Activated CD8-positive, alpha-beta memory T cell treated with anti-CD3 and anti-CD28 coated beads, Interleukin-2, amount 50 U/mL, for 4 hours (primary cell): ENCODE data around the gene PADI3.

Experiments
- DNase-seq: peaks from one replicate; pipeline ENCODE4 v3.0.0-alpha.2; 2020

Gene PADI3

GRCh38 chr1:17248781-17249180 lies at the start of gene PADI3:
PADI3 (plus strand) TSS chr1:17249098; CDS start chr1:17249138, 40 bp downstream.
- no peak for DNase-seq

GRCh38 chr1:17199267-17200044 lies 49.4 kb upstream of the PADI3 start:
- DNase-seq = no peak

DNA sequence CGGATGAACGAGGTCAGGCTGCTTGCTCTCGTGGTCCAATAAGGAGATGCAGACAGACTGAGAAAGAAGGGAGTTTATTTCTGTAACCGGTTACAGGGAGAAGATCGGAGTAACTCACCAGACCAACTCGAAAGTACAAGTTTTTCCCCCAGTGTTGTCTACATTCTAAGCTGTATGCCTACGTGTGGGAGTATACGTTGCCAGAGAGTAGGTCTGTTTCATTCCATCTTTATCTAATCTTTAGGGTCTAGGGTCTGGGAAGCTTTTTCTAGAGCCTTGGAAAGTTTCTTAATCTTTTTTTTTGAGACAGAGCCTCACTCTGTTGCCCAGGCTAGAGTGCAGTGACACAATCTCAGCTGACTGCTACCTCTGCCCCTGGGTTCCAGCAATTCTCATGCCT lies 48.7 kb upstream of the PADI3 start:
- no peak for DNase-seq

GRCh38 chr1:17200756-17201155 lies 48.1 kb upstream of the PADI3 start:
- no peak for DNase-seq

DNA sequence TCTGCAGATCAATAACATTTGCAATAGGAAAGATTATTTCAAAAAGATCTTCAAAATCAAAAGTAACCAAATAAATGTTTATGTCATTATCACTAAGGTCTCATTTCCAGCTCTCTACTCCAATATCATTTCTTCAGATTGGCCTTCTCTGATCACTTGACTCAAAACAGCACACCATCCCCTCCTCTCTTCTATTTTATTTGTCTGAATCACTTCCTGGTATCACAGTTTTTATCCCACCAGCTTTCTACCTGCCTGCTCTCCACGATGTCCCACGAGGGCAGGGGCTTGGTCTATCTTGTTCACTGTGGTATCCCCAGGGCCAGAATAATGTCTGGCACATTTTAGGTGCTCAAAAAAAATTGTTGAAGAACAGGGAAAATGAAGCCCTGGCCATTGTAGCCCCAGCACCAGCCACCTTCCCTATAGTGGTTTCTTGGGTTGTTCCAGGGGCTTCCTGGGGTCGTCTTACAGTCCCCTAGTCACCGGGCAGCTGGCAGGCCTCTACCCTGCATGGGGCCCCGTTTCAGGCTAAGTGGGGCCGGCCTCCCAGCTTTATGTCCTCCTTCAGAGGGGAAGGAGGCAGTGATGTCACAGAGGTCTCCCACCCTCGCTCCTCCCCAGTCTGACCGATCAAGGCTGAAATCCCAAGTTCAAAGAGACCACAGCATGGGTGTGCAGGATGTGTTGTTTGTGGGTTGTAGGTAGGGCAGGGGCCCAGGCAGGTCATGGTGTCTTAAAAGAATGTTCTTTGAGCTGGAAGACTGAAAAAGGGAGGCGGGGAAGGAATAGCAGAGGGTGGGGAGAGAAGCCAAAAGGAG lies 47.5 kb upstream of the PADI3 start:
- peak; percentile 13 for DNase-seq

DNA sequence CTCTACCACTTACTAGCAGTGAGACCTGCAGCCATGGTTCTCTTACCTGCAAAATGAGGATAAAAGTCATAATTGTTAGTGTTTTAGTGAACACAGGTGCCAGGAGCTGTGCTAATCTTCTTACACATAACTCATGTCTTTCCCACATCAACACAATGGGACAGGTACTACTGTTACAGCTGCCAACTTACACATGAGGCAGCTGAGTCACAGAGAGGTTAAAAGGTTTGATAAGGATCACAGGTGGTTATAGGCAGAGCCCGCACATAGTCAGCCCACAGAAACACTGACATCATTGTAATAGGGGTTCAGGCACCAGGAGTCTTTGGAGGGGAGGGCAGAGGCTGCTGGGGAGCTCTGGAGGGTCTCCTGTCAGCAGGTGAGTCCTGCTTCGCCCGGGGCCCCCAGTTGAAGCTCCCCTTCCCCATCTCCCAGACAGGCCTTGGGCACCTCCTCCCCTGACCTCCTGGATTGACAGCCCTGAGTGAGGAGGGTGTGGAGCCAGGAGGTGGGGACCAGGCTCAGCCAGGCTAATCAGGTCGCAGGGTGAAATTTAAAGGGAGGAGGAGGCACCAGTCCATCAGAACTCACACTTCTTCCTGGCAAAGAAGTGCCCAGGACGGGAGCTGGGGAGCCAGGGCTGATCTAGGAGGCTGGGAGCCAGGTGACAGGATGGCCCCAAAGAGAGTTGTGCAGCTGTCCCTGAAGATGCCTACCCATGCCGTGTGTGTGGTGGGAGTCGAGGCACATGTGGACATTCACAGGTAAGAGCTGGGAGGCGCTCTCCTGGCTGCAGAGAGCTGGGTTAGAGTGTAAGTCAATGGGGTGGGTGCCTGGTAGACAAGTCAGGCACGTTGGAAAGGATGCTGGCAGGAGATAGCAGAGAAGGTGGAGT lies 44.1 kb upstream of the PADI3 start, which contains the start of gene PADI1:
TSS of gene PADI1 (plus strand) at position 583 of the 895 bp plus-strand sequence. CDS start at position 673, 90 bp downstream.
- no peak for DNase-seq

DNA sequence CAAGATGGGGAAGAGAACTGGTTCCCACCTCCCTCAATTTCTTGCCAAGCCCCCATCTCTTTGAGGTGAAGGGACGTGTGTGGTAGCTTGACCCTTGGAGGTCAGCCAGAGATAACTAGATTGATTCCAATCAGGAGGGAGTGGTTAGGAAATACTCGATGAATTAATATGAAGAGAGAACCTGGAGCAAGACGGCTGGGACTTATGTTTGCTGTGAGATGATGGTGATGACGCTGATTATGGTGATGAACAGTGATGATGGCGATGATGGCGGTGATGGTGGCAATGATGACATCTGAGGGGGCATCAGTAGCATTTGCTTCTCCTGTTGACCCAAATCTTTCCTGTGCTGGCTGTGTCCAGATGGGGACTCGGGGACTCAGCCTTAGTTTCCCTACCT lies 43.2 kb upstream of the PADI3 start:
- DNase-seq = no peak

GRCh38 chr1:17206196-17206595 lies 42.7 kb upstream of the PADI3 start:
- no peak for DNase-seq

- DNase-seq = no peak
Measured at GRCh38 chr1:17207046-17207445, 41.9 kb upstream of the PADI3 start.

DNA sequence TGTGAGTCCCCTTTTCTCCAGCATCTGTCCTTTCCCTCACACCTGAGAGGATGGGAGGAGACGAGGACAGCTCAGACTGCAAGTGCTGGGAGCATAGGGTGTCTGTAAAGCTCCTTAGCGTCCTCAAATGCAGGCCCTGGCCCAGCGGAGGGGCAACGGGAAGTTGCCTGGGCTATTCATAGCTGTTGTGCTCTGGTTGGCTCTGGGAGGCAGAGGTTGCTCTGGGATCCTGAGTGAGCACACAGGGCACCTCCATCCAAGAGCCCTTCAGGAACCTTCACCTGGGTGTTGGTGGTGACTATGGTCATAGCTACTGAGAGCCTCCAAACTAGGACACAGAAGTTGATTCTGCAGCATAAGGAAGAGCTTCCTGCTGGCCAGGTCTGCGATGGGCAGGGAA lies 41.4 kb upstream of the PADI3 start:
- DNase-seq = no peak

DNA sequence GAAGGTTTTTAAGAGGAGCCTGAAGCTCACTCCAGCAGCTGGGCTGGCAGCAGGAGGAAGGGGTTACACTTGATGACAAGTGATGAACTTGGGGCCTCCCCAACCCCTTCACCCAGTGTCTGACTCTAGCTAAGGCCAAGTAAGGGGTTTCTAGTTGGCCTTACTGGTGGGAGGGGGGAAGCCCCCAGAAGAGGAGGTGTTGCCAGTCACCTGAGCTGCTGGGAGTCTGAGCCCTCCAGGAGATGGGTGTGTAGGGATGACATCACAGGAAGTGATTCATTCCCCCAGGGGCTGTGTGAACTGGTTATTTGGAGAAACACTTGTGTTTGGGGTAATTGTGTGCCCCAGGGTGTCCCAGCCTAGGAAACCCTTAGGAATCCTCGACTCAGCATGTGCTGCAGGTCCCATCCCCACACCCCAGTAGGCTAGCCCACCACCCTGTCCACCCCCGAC lies 40.9 kb upstream of the PADI3 start:
- DNase-seq = peak; percentile 40

DNA sequence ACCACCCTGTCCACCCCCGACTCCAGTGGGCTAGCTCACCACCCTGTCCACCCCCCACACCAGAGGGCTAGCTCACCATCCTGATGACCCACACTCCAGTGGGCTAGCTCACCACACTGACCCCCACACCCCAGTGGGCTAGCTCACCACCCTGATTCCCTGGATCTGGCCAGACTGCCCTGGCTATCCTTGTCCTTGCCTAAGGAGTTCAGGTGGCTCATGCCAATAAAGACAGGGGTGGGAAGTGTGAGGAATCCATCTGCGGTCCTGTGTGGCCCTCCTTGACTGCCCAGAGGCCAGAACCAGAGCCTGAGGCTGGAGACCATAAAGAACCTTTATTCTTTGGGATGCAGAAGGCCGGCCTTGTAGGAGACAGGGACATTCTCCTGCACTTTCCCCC lies 40.4 kb upstream of the PADI3 start:
- DNase-seq = no peak

DNA sequence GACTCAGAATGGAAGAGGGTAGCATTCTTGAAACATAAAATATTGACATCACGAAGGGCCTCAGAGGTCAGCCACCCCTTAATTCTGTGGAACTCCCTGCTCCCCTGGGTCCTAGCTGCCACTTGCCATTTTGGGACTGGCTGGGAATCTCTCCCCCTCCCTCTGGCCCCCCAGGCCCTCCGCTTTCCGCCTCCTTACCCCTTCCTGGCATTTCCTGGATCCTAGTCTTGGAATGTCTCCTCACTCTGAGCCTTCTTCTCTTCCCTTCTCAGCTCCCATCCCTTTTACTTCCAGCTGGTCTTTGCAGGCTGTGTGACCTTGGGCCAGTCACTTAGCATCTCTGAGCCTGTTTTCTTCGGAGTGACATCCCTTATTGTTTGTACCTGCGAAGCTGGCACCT lies 39.5 kb upstream of the PADI3 start:
- no peak for DNase-seq

GRCh38 chr1:17210176-17210575 lies 38.7 kb upstream of the PADI3 start:
- DNase-seq = no peak

DNA sequence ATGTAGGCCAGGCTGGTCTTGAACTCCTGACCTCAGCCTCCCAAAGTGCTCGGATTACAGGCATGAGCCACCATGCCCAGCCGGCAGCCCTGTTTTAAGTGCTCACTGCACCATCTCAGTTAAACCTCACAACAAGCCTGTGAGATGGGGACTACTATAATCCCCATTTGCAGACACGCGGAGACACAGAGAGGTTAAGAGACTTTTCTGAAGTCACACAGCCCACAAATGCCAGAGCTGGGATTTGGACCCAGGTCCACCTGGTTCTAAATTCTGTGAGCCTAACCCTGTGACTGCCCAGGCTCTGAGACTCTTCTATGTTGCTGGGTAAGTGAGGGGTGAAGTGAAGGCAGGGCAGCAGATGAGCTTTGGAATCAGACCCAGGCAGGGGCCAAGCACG lies 37.5 kb upstream of the PADI3 start:
- no peak for DNase-seq

GRCh38 chr1:17212009-17212408 lies 36.9 kb upstream of the PADI3 start:
- no peak for DNase-seq

DNA sequence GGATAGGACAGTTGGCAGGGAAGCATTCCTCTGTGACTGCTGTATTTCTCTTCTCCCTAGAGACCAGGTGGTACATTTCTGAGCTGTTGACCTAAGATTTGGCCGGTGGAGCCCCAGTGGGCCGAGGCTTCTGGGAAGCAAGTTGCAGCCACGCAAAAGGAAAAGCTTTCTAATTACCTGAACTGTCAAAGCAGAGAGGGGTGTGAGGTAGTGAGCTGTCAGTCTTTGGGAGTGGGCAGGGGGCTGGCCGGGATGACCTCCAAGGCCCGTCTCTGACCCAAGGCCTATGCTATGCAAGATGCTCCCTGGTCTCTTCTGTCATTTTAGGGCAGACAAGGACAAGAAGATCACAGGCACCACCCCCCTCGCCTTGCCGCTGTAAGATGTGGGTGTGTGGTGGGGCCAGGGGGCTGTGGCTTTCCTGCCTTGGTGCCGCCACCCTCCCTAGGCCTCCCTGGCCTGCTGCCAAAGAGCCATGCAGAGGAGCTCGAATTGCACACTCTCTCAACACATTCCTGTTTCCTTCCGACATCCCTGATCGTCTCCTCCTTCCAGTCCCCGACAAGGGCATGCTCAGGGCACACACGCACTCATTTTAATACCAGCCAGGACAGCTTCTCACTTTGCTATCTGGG lies 36.3 kb upstream of the PADI3 start:
- peak; percentile 56 for DNase-seq

DNA sequence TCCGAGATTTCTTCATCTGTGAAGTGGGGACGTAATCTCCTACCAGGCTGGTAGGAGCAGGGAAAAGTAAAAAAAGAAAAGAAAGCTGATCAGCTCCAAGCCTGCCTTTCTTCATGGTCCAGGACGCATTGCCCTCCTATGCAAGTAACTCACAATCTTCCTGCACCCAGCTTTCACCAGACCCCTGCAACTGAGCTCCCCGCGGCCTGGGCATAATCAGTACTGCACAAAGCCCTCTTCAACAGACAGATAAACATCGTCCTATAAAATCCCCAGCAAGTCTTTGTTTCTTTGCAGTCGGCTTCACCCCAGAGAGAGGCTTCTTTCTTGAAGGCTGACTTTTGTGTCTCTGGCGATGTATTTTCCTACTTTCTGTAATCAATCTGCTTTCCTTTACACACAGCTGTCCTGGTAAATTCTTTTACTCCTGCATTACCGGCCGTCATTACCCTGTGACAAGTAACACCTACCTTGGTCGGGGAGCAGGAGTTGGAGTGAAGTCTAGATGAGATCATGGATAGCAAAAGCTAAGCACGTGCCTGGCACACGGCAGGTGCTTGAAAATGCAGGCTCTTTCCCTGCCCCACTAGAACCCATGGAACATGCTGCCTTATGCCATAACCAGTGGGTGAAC lies 35.6 kb upstream of the PADI3 start:
- no peak for DNase-seq

GRCh38 chr1:17213782-17214148 lies 35.1 kb upstream of the PADI3 start:
- DNase-seq = no peak

DNA sequence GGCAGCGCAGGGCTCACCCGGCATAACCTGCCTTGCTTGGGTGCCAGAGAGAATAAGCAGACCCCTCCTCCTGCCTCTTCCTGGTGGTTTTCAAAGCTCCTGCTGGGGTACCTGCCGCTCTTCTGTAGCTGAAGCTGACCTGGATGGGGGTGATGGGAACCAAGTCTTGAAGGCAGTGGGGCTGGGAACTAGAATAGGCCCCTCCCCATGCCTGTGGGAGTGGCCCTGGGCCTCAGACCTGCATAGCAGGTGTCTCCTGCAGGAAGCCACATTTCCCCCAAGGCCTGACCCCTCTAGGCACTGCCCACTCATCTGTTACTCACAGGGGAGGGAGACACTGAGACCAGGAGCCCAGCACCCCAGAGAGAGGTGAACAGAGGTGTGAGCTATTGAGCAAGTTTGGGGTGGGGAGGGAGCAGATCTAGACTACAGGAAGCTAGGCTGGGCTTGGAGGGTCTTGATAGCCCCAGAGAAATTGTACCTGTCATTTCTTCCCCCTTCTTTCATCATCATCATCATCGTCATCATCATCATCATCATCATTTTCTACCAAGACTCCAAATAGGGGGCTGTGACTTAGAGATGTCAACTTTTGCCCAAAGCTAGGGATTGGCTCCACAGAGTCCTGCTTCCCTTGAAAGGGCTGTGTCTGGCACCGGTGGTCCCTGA lies 33.9 kb upstream of the PADI3 start:
- DNase-seq = no peak

DNA sequence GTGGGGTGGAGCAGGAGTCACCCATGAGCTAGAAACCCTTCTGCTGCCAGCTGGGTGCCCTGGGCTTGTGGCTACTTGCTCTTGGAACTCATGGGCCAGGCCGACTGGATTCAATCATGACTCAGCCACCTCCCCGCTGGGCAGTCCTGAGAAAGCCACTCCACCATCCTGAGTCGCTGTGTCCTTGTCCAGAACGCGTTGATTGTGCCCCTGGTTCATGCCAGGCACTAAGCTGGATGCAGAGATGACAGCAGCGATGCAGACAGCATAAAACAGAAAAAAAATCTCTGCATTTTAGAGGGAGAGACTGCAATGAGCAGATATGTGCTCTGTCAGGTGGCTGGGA lies 33.4 kb upstream of the PADI3 start:
- DNase-seq = no peak

DNA sequence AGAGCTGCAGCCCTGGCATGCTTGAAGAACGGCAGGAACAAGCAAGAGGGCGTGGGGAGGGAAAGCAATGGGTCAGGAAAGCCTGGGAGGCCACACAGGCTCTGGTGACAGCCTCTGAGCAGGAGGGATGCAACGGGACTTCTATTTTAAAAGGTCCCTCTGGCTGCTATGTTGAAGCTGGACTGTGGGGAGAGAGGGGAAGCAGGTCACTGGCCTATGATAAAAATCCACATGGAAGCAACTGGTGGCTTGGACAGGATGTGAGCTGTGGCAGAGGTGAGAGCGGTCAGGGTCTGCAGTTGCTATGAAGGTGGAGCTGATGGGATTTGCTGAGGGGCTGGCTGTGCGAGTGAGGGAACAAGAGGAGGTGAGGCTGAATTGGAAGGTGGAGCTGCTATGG lies 32.8 kb upstream of the PADI3 start:
- no peak for DNase-seq
